Transverse colon (tissue), 3 donors: Measurements from ENCODE around the gene AGPAT4.

Experiments
- CTCF ChIP-seq, 5 experiments: fragments of 200-600 bp in 3 of 5; fragments of 450-650 bp in 2 of 5; sonication (generic) in 3 of 5; IDR thresholded peaks; 1 replicate in 2 of 5; 2 replicates in 3 of 5; pipeline ENCODE4 v1.5.1; 2016 to 2017; ENCODE audit warnings: antibody characterized with exemption in 5 of 5, inconsistent platforms in 3 of 5, mild to moderate bottlenecking in 2 of 5, moderate library complexity in 1 of 5
- POLR2A ChIP-seq: fragments of 450-650 bp; IDR thresholded peaks from one replicate; pipeline ENCODE4 v1.6.1; 2016; ENCODE audit warnings: antibody characterized with exemption, mild to moderate bottlenecking, moderate library complexity

GRCh38 chr6:161117308-161117707 is 156.6 kb downstream of the AGPAT4 start:
- TF ChIP-seq POLR2A = no peak
- no peak for TF ChIP-seq CTCF (IDR thresholded peaks at IDR 0.05)
